Kidney epithelial cell (primary cell): ENCODE results near the gene GALNT16. TPM values are rescaled to one million over a fixed set of nuclear protein-coding genes. Genes with fewer than 3 reads are reported as not detected.
"Not testable (repeated sequence)": the region's sequence is repeated elsewhere in the genome, so short reads cannot be mapped to it uniquely, and the experiment has no call there.

Experiments
- DNase-seq: peaks from one replicate; pipeline ENCODE4 v3.0.0-alpha.2; 2010; ENCODE audit warnings: low read depth
- H3K27me3 ChIP-seq: 2 replicates; pipeline ENCODE4 v1.6.0; 2011; ENCODE audit warnings: low read length; ENCODE audit not compliant: control insufficient read depth, insufficient read depth
- H3K36me3 ChIP-seq: 2 replicates; pipeline ENCODE4 v1.5.1; 2011; ENCODE audit warnings: low read length; ENCODE audit not compliant: control insufficient read depth, insufficient read depth
- H3K4me3 ChIP-seq: 2 replicates; pipeline ENCODE4 v1.5.1; 2011; ENCODE audit warnings: low read depth, mild to moderate bottlenecking, control low read depth, low read length
- total RNA-seq: library from RNA; depleted of rRNA; stranded (reverse); fragments of >200 nt; gene quantifications from 2 replicates; pipeline ENCODE4 v1.2.3, GENCODE V29; 2015
- TF ChIP-seq, protein P1 (sequence below): IDR thresholded peaks from 2 replicates; pipeline ENCODE4 v1.5.1; 2011; ENCODE audit warnings: mild to moderate bottlenecking, moderate library complexity, low read length, control low read depth, inconsistent platforms; ENCODE audit not compliant: insufficient read depth, poor library complexity, severe bottlenecking

Gene GALNT16
- total RNA-seq, 1 donor from 2014 or later = 0.33 TPM

DNA sequence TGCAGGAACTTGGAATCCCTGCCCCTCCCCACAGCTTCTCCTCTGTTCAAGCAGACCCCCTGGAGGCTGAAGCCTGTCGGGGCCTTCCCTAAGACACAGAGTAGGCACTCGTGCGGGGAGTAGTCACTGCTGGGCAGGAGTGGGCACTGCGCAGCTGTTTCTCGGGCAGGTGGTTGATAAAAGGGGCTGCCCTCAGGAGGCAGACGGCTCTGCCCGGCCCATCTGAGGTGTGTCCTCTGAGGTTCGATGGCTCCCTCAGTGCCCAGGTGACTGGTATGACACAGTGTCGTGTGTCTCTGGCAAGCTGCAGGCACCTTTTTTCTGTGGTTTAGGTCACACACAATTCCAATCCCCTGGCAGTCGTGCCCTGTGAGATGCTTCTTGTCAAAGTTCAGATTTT, 10.1 kb downstream of the GALNT16 start:
- H3K27me3 ChIP-seq = no peaks in the 10 kb centered on the region
- DNase-seq = no peak
- TF ChIP-seq, protein P1, sequence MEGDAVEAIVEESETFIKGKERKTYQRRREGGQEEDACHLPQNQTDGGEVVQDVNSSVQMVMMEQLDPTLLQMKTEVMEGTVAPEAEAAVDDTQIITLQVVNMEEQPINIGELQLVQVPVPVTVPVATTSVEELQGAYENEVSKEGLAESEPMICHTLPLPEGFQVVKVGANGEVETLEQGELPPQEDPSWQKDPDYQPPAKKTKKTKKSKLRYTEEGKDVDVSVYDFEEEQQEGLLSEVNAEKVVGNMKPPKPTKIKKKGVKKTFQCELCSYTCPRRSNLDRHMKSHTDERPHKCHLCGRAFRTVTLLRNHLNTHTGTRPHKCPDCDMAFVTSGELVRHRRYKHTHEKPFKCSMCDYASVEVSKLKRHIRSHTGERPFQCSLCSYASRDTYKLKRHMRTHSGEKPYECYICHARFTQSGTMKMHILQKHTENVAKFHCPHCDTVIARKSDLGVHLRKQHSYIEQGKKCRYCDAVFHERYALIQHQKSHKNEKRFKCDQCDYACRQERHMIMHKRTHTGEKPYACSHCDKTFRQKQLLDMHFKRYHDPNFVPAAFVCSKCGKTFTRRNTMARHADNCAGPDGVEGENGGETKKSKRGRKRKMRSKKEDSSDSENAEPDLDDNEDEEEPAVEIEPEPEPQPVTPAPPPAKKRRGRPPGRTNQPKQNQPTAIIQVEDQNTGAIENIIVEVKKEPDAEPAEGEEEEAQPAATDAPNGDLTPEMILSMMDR = no peak
- H3K4me3 ChIP-seq = no peak overlapping the region
- no peaks in the 10 kb centered on the region for H3K36me3 ChIP-seq

DNA sequence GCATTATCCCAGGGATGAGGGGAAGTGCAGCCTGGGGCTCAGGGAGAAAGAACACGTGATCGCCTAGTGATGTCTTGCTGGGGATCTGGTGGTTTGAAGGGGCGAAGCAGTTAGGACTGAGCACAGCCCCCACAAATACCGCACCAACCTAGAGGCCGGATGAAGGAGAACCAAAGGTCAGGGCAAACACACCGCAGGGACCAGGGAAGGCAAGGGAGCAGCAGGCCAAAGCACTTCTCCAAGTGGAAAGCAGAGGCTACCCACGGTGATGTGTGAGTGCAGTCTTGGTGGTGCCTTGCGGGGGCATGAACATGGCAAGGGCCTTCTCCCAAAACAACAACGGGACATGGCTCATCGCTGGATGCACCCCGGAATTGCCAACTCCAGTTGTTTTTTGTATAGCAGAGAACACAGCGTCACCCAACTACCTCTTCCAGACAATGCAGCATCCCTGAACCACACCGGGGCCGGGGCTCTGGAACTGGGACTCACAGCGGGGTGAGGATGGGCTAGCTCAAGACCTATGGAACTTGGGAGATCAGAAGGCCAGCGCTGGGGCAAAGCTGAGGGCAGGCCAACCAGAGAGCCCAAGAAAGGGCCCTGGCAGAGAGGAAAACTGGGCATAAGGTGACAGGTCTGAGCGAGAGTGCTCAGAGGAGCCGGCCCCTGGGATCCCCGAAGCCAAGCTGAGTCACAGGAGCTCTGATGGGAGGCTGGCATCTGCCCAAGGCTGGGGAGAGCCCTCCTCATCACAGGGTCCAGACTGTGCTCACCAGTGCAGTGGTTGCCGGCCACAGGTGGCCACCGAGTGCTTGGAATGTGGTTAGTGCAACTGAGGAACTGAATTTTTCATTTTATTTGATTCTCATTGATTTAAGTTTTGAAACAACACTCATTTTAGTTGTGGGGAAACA, 11.1 kb downstream of the GALNT16 start:
- H3K27me3 ChIP-seq = no peaks in the 10 kb centered on the region
- H3K36me3 ChIP-seq = no peaks in the 10 kb centered on the region
- H3K4me3 ChIP-seq = no peak overlapping the region
- TF ChIP-seq, protein P1 = no peak
- no peak for DNase-seq

DNA sequence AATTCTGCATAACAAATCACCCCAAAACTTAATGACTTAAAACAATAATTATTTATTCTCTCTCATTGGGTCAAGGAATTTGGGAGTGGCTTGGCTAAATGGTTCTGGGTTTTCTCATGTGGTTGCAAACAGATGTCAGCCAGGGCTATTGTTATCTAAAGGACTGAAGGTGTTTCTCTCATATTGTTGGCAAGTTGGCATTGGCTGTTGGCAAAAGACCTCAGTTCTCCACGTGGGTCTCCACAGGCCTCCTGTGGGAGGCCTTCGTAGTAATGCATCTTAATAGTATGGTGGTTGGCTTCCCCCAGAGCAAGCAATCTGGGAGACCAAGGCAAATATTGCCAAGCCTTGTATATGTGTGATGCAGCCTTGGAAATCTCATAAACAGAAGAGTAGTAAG, 14.4 kb downstream of the GALNT16 start:
- no peak for DNase-seq
- no peak overlapping the region for H3K4me3 ChIP-seq
- TF ChIP-seq, protein P1 = no peak
- no peaks in the 10 kb centered on the region for H3K36me3 ChIP-seq
- H3K27me3 ChIP-seq = no peaks in the 10 kb centered on the region

DNA sequence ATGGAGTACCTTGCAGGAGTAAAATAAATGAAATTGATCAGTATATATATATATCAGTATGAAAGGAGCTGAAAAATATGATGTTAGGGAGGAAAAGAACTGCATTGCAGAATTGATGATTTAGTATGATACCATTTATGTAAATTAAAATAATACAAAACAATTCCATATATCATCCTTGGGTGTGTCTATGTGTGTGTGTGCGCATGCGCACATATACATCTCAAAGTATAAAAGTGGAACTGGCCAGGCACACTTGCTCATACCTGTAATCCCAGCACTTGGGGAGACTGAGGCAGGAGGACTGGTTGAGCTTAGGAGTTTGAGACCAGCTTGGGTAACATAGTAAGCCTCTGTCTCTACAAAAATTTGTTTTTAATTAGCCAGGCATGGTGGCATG, 15.4 kb downstream of the GALNT16 start:
- Histone ChIP-seq H3K27me3 (no peaks in the 10 kb centered on the region), H3K4me3 (no peak overlapping the region), H3K36me3 (no peaks in the 10 kb centered on the region)
- TF ChIP-seq, protein P1 = no peak
- DNase-seq = no peak

DNA sequence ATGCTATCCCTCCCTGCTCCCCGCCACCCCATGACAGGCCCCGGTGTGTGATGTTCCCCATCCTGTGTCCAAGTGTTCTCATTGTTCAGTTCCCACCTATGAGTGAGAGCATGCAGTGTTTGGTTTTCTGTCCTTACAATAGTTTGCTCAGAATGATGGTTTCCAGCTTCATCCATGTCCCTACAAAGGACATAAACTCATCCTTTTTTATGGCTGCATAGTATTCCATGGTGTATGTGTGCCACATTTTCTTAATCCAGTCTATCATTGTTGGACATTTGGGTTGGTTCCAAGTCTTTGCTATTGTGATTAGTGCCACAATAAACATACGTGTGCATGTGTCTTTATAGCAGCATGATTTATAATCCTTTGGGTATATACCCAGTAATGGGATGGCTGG, 17.4 kb downstream of the GALNT16 start:
- DNase-seq, H3K4me3 ChIP-seq, H3K36me3 ChIP-seq: not testable (repeated sequence)

DNA sequence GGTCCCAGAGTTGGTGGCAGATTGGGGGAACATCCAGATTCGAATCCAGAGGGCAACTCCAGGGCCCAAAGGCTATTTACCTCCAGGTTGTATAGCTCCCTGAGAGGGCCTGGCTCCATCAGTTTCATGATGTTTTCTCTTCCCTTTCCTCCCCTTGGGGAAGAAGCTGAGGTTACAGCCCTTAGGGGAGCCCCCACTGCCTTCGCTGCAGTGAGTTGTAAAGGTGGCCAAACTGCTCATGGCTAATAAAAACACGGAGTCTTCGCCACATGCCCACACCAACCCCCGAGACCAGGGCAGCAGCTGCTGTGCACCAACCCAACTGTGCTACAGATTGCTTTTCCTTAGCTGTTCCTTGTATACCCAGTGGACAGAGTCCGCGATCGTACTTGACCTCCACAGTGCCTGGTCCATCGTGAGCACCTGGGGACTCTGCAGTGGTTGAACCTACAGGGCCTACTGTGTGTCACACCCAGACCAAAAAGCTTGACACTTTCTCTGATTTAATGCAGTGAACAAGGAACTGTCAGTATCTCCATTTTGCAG, 20.9 kb downstream of the GALNT16 start:
- Histone ChIP-seq H3K4me3 (no peak overlapping the region), H3K27me3 (peaks cover 3% of the 10 kb centered on the region), H3K36me3 (no peaks in the 10 kb centered on the region)
- TF ChIP-seq, protein P1 = no peak
- no peak for DNase-seq

More for the DNA sequence above, 17.4 kb downstream of the GALNT16 start:
- H3K27me3 ChIP-seq = not testable (repeated sequence)
